Thyroid gland (tissue), 4 donors: ENCODE measurements around the gene CDC45. TPM values are rescaled to one million over a fixed set of nuclear protein-coding genes. Genes with fewer than 3 reads are reported as not detected.
"Not testable (repeated sequence)": the region's sequence is repeated elsewhere in the genome, so short reads cannot be mapped to it uniquely, and the experiment has no call there.

Experiments used
- DNase-seq, 2 donors: peaks; one replicate each; pipeline ENCODE4 v3.0.0-alpha.2; 2019
- H3K27ac ChIP-seq, 3 donors: fragments of 200-600 bp; sonication (generic); 1 replicate in 2 of 3; 2 replicates in 1 of 3; pipeline ENCODE4 v1.5.1; 2016 to 2019; ENCODE audit warnings: mild to moderate bottlenecking in 1 of 3, moderate library complexity in 1 of 3
- H3K27me3 ChIP-seq: fragments of 200-600 bp; sonication (generic); one replicate; pipeline ENCODE4 v1.5.1; 2019
- H3K36me3 ChIP-seq, 2 donors: fragments of 200-600 bp; sonication (generic); one replicate each; pipeline ENCODE4 v1.5.1; 2016 to 2019
- H3K4me1 ChIP-seq, 2 donors: fragments of 200-600 bp; sonication (generic); one replicate each; pipeline ENCODE4 v1.5.1; 2017 to 2019
- H3K4me3 ChIP-seq, 3 donors: fragments of 200-600 bp; sonication (generic); replicated peaks in 1 of 3; 1 replicate in 2 of 3; 2 replicates in 1 of 3; pipeline ENCODE4 v1.5.1; 2016; ENCODE audit warnings: mild to moderate bottlenecking in 1 of 3
- H3K9me3 ChIP-seq: fragments of 200-600 bp; sonication (generic); one replicate; pipeline ENCODE4 v1.5.1; 2017
- POLR2A ChIP-seq, 2 donors: fragments of 450-650 bp; IDR thresholded peaks; one replicate each; pipeline ENCODE4 v1.6.1; 2017; ENCODE audit warnings: antibody characterized with exemption in 2 of 2, mild to moderate bottlenecking in 2 of 2, moderate library complexity in 1 of 2
- WGBS, 2 donors: methylation state at CpG; one replicate each; pipeline ENCODE4 v1.1.5; 2017; 5-methylcytosine and 5-hydroxymethylcytosine counted together
- intact Hi-C: fragments of 100-400 bp; cut with DNase I; formaldehyde crosslinking; loops from one replicate; pipeline ENCODE4 v1.15.1; 2023
- total RNA-seq, 4 donors: library from RNA; depleted of rRNA; stranded (reverse); fragments of >200 nt; gene quantifications; one replicate each; pipeline ENCODE4 v1.2.3, GENCODE V29; 2016
- TF ChIP-seq, protein P1 (sequence below), 6 experiments: fragments of 200-600 bp in 3 of 6; fragments of 450-650 bp in 3 of 6; sonication (generic) in 3 of 6; IDR thresholded peaks; one replicate each; pipeline ENCODE4 v1.5.1; 2016 to 2019; ENCODE audit warnings: antibody characterized with exemption in 6 of 6, mild to moderate bottlenecking in 2 of 6, inconsistent platforms in 1 of 6, moderate library complexity in 1 of 6

The CDC45 gene
- total RNA-seq, 4 donors from 2014 or later, result 0.24 to 1.9 (median 1.7) TPM; not detected in 1

DNA sequence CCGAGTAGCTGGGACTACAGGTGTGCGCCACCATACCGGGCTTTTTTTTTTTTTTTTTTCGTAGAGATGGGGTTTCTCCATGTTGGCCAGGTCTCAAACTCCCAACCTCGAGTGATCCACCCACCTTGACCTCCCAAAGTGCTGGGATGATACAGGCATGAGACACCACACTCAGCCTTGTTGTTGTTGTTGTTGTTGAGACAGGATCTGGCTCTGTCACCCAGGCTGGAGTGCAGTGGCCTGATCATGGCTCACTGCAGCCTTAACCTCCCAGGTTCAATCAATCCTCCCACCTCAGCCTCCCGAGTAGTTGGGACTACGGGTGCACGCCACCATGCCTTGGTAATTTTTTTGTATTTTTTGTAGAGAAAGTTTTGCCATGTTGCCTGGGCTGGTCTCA, 67.9 kb downstream of the CDC45 start:
- intact Hi-C loops, result no loop called here
- DNase-seq, result no peak

DNA sequence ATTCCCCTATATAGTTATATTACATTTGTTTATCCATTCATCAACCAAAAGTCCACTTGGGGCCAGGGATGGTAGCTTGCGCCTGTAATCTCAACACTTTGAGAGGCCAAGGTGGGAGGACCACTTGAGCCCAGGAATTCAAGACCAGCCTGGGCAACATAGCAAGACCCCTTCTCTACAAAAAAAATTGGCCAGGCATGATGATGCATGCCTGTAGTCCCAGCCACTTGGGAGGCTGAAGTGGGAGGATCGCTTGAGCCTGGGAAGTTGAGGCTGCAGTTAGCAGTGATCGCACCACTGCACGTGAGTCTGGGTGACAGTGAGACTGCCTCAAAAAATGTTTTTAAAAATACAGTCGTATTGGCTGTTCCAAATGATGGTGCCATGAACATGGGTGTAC, 68.7 kb downstream of the CDC45 start:
- 95 to 98% methylated on average over 5 of the region's 5 CpGs for WGBS, 2 donors
- intact Hi-C loops, DNase-seq: not testable (repeated sequence)

More for the DNA sequence above, 67.9 kb downstream of the CDC45 start:
- Histone ChIP-seq H3K27me3 (no peaks in the 10 kb centered on the region), H3K27ac (no peak overlapping the region), H3K4me3 (no peak overlapping the region), H3K36me3 (no peaks in the 10 kb centered on the region), H3K9me3 (no peaks in the 10 kb centered on the region), H3K4me1 (peaks cover 0 to 3% of the 10 kb centered on the region in 2 donors)
- TF ChIP-seq, protein P1, sequence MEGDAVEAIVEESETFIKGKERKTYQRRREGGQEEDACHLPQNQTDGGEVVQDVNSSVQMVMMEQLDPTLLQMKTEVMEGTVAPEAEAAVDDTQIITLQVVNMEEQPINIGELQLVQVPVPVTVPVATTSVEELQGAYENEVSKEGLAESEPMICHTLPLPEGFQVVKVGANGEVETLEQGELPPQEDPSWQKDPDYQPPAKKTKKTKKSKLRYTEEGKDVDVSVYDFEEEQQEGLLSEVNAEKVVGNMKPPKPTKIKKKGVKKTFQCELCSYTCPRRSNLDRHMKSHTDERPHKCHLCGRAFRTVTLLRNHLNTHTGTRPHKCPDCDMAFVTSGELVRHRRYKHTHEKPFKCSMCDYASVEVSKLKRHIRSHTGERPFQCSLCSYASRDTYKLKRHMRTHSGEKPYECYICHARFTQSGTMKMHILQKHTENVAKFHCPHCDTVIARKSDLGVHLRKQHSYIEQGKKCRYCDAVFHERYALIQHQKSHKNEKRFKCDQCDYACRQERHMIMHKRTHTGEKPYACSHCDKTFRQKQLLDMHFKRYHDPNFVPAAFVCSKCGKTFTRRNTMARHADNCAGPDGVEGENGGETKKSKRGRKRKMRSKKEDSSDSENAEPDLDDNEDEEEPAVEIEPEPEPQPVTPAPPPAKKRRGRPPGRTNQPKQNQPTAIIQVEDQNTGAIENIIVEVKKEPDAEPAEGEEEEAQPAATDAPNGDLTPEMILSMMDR (IDR thresholded peaks at IDR 0.05), result no peak
- TF ChIP-seq POLR2A (IDR thresholded peaks at IDR 0.05), result no peak
- WGBS, 2 donors, result 91 to 94% methylated on average over 8 of the region's 8 CpGs

DNA sequence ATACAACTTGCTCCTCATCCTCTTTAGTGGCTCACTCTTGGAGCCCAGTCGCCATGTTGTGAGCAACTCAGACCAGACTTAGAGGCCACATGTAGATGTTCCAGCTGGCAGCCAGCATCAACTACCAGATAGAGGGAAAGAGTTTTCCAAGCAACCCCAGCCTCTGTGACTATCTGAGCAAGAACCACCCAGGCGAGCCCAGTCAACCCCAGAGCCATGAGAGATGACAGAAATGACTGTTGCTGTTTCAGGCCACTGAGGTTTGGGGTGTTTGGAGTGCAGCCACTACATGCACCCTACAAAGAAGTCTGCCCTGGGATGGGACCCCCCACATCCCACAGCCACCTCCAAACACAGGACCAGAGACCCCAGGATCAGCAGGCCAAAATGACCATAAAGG, 69.2 kb downstream of the CDC45 start:
- intact Hi-C loops, result no loop called here
- Histone ChIP-seq H3K4me3 (no peak overlapping the region), H3K27me3 (no peaks in the 10 kb centered on the region), H3K4me1 (peaks cover 0 to 2% of the 10 kb centered on the region in 2 donors), H3K36me3 (no peaks in the 10 kb centered on the region), H3K9me3 (no peaks in the 10 kb centered on the region), H3K27ac (no peak overlapping the region)
- no peak for DNase-seq
- no peak for TF ChIP-seq POLR2A (IDR thresholded peaks at IDR 0.05)
- TF ChIP-seq, protein P1 (IDR thresholded peaks at IDR 0.05), result no peak
- WGBS, 2 donors, result 92 to 100% methylated on average over 2 of the region's 2 CpGs

More for the DNA sequence above, 68.7 kb downstream of the CDC45 start:
- not testable (repeated sequence) for H3K9me3 ChIP-seq, H3K4me1 ChIP-seq, H3K27ac ChIP-seq, H3K4me3 ChIP-seq, H3K36me3 ChIP-seq, H3K27me3 ChIP-seq

DNA sequence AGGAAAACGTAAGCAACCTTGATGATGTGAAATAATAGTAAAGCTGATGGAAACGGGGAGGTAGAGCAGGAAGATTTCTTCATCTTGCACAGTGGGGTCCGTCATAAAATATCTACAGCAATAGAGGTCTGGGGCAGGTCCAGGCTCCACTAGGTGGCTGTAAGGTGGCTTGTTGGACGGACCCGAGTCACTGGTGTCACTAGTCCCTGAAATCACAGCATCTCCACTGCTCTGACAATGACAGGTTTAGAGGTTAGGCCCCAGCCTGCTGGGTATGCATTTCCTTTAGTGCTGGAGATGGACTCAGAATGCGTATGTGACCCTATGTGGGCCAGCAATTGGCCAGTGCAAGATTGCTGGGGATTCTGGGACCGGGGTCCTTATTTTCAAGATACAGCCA, 69.7 kb downstream of the CDC45 start:
- 82 to 86% methylated on average over 6 to 7 of the region's 7 CpGs for WGBS, 2 donors
- Histone ChIP-seq H3K36me3 (no peaks in the 10 kb centered on the region), H3K9me3 (no peaks in the 10 kb centered on the region), H3K4me1 (no peaks in the 10 kb centered on the region), H3K27ac (no peak overlapping the region), H3K4me3 (no peak overlapping the region), H3K27me3 (no peaks in the 10 kb centered on the region)
- no peak for DNase-seq
- no peak for TF ChIP-seq POLR2A (IDR thresholded peaks at IDR 0.05)
- TF ChIP-seq, protein P1 (IDR thresholded peaks at IDR 0.05), result no peak
- intact Hi-C loops, result no loop called here

DNA sequence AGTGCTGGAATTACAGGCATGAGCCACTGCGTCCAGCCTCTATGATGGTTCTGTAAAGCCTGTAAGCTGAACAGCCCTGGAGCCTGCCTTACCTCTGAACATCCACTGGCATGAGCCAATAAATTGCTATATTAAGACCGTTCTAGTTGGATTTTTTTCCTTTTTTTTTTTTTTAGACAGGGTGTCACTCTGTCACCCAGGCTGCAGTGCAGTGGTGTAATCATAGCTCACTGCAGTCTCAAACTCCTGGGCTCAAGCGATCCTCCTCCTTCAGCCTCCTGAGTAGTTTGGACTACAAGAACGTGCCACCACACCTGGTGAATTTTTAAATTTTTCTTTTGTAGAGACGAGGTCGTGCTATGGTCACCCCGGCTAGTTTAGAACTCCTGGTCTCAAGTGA, 70.7 kb downstream of the CDC45 start:
- intact Hi-C loops, result no loop called here
- H3K4me3 ChIP-seq, result no peak overlapping the region
- no peak overlapping the region for H3K27ac ChIP-seq
- H3K27me3 ChIP-seq, result no peaks in the 10 kb centered on the region
- TF ChIP-seq, protein P1 (IDR thresholded peaks at IDR 0.05), result no peak
- no peak for TF ChIP-seq POLR2A (IDR thresholded peaks at IDR 0.05)
- no peaks in the 10 kb centered on the region for H3K9me3 ChIP-seq
- H3K36me3 ChIP-seq, result no peaks in the 10 kb centered on the region
- DNase-seq, result no peak
- 88 to 90% methylated on average over 7 of the region's 7 CpGs for WGBS, 2 donors
- peaks cover 0 to 4% of the 10 kb centered on the region in 2 donors for H3K4me1 ChIP-seq

DNA sequence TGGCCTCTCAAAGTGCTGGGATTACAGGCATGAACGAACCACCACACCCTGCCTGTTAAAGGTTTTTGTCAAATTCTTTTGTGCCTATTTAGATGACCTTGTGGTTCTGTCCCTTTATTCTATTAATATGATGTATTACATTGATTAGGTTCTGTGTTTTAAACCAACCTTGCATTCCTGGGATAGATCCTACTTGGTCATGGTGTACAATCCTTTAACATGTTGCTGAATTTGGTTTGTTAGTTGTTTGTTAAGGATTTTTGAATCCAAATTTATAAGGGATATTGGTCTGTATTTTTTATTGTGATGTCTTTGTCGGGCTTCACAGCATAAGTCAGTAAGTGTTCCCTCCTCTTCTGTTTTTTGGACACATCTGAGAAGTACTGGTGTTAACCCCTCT, 73.5 kb downstream of the CDC45 start:
- WGBS, 2 donors, result 86 to 87% methylated on average over 2 of the region's 2 CpGs
- H3K4me1 ChIP-seq, result peaks cover 0 to 4% of the 10 kb centered on the region in 2 donors

More for the DNA sequence above, 73.5 kb downstream of the CDC45 start:
- DNase-seq, result no peak
- Histone ChIP-seq H3K4me3 (no peak overlapping the region), H3K27ac (no peak overlapping the region), H3K9me3 (no peaks in the 10 kb centered on the region), H3K36me3 (no peaks in the 10 kb centered on the region), H3K27me3 (no peaks in the 10 kb centered on the region)
- intact Hi-C loops, result no loop called here
- TF ChIP-seq, protein P1 (IDR thresholded peaks at IDR 0.05), result no peak
- no peak for TF ChIP-seq POLR2A (IDR thresholded peaks at IDR 0.05)
